HepG2 (cell line): Measurements from ENCODE around the gene PGA4. TPM values are rescaled to one million over a fixed set of nuclear protein-coding genes. Genes with fewer than 3 reads are reported as not detected.
"Not testable (repeated sequence)": the region's sequence is repeated elsewhere in the genome, so short reads cannot be mapped to it uniquely, and the experiment has no call there.

Source experiments
- ATAC-seq: fragments of 200-7000 bp; cut with Tn5 transposase; 3 replicates; pipeline ENCODE4 v1.9.1; 2020; ENCODE audit warnings: mild to moderate bottlenecking, moderate library complexity
- BruUV-seq: library from RNA; stranded (reverse); fragments of 400-500 nt; replicated peaks from 2 replicates; lab custom pipeline; 2021; lab: Mats Ljungman, UMichigan
- CTCF ChIA-PET: fragments of 300-600 bp; formaldehyde crosslinking; extraction: SDS; loops from one replicate; lab custom pipeline; 2021; ENCODE audit warnings: low total read pairs, inconsistent platforms, low intra/inter-chr PET ratio; lab: Yijun Ruan, JAX
- POLR2A ChIA-PET: fragments of 350-600 bp; sonication (Branson Sonifier 250); formaldehyde crosslinking; loops from one replicate; lab custom pipeline; 2020; ENCODE audit warnings: antibody characterized with exemption, inconsistent platforms; lab: Yijun Ruan, JAX
- DNase-seq: peaks from one replicate; pipeline ENCODE4 v3.0.0-alpha.2; 2015; ENCODE audit warnings: low spot score
- FAIRE-seq: peaks from 3 replicates; lab custom pipeline; 2011; peaks lifted over from hg19 to GRCh38; lab: Jason Lieb, UNC
- H2AFZ ChIP-seq: one replicate; pipeline ENCODE4 v1.6.1; 2011; ENCODE audit warnings: low read length, inconsistent platforms
- H3K27ac ChIP-seq: fragments of 300-600 bp; 3 replicates; pipeline ENCODE4 v1.8.0; 2011; ENCODE audit warnings: mixed run types, mild to moderate bottlenecking, mixed read lengths, low read length, inconsistent platforms; ENCODE audit not compliant: insufficient read depth; ENCODE audit errors: extremely low read length
- H3K27me3 ChIP-seq, 2 experiments: fragments of 200-600 bp in 1 of 2; 2 replicates in 1 of 2; 3 replicates in 1 of 2; pipeline versions ENCODE4 v1.6.0 to v1.8.0; 2011; ENCODE audit warnings: low read length in 2 of 2, mild to moderate bottlenecking in 2 of 2, moderate library complexity in 2 of 2, inconsistent platforms in 1 of 2; ENCODE audit not compliant: insufficient read depth in 2 of 2, control insufficient read depth in 1 of 2
- H3K36me3 ChIP-seq, 2 experiments: fragments of 200-600 bp in 1 of 2; replicated peaks in 1 of 2; 2 replicates in 1 of 2; 3 replicates in 1 of 2; pipeline versions ENCODE4 v1.5.1 to v1.8.0; 2011; ENCODE audit warnings: low read length in 2 of 2, inconsistent platforms in 1 of 2; ENCODE audit not compliant: insufficient read depth in 2 of 2, control insufficient read depth in 1 of 2
- H3K4me1 ChIP-seq: 2 replicates; pipeline ENCODE4 v1.5.1; 2012; ENCODE audit warnings: low read length, inconsistent platforms; ENCODE audit not compliant: insufficient read depth
- H3K4me2 ChIP-seq: 2 replicates; pipeline ENCODE4 v1.6.0; 2011; ENCODE audit warnings: low read depth, low read length, inconsistent platforms
- H3K4me3 ChIP-seq, 3 experiments: fragments of 200-600 bp in 1 of 3; sonication (generic), shearing (Covaris generic) in 1 of 3; replicated peaks in 1 of 3; 2 replicates each; pipeline ENCODE4 v1.5.1; 2011 to 2016; ENCODE audit warnings: low read length in 3 of 3, inconsistent platforms in 2 of 3, low read depth in 2 of 3, mild to moderate bottlenecking in 2 of 3, control low read depth in 1 of 3, mixed read lengths in 1 of 3; ENCODE audit not compliant: insufficient read depth in 1 of 3
- H3K79me2 ChIP-seq: one replicate; pipeline ENCODE4 v1.6.1; 2011; ENCODE audit warnings: low read length, inconsistent platforms; ENCODE audit not compliant: insufficient read depth
- H3K9ac ChIP-seq: 2 replicates; pipeline ENCODE4 v1.6.0; 2011; ENCODE audit warnings: mild to moderate bottlenecking, low read depth, low read length, inconsistent platforms; ENCODE audit not compliant: insufficient read depth
- H3K9me3 ChIP-seq: 2 replicates; pipeline ENCODE4 v1.5.1; 2012; ENCODE audit warnings: mild to moderate bottlenecking, low read length
- H4K20me1 ChIP-seq: 2 replicates; pipeline ENCODE4 v1.6.0; 2011; ENCODE audit warnings: inconsistent platforms, mild to moderate bottlenecking, low read length, moderate library complexity; ENCODE audit not compliant: insufficient read depth
- WGBS: methylation state at CpG from one replicate; pipeline ENCODE4 v1.1.6; 2017; ENCODE audit warnings: low lambda C conversion rate; 5-methylcytosine and 5-hydroxymethylcytosine counted together
- in situ Hi-C: cut with HindIII; loops from 2 replicates; pipeline ENCODE4 v1.10.0; 2017; ENCODE audit warnings: low pct_unique_long_range_greater_than_20kb; ENCODE audit not compliant: extremely low pct_ligation_motif_present
- intact Hi-C: fragments of 100-400 bp; cut with micrococcal nuclease; formaldehyde crosslinking; loops from one replicate; pipeline ENCODE4 v1.10.0; 2022; ENCODE audit not compliant: unreplicated experiment
- polyA plus RNA-seq, 8 experiments: library from polyadenylated mRNA; depleted of rRNA in 3 of 8; stranded (reverse) in 7 of 8; unstranded in 1 of 8; fragments of >200 nt; fragmentation: Illumina TruSeq in 4 of 8; extraction: Trizol in 4 of 8; gene quantifications; 2 replicates each; pipeline versions ENCODE4 v1.2.1 to v1.2.3, GENCODE V29; 2011 to 2016; ENCODE audit warnings: low read depth in 4 of 8, missing spikeins in 1 of 8, mixed read lengths in 1 of 8; ENCODE audit not compliant: insufficient read depth in 1 of 8
- total RNA-seq, 5 experiments: library from RNA; depleted of rRNA; stranded (reverse); fragments of >200 nt; fragmentation: Illumina TruSeq; extraction: Trizol; gene quantifications; 2 replicates each; pipeline ENCODE4 v1.2.3, GENCODE V29; 2016; ENCODE audit warnings: low read depth in 1 of 5

PGA4 gene
- total and polyA plus RNA-seq, 2 of the 13 experiments (the other 11 are each of a cell fraction or from before 2014, with no cell fraction given): not detected

- H3K4me2 ChIP-seq, H3K27me3 ChIP-seq, H3K4me1 ChIP-seq, H3K9me3 ChIP-seq, CTCF ChIA-PET, in situ Hi-C loops, H2AFZ ChIP-seq, H3K36me3 ChIP-seq, H4K20me1 ChIP-seq, FAIRE-seq, ATAC-seq, intact Hi-C loops, H3K27ac ChIP-seq, H3K79me2 ChIP-seq, H3K4me3 ChIP-seq, POLR2A ChIA-PET, BruUV-seq, DNase-seq, H3K9ac ChIP-seq: not testable (repeated sequence)
- WGBS: no CpG with 5 or more reads among the region's 4 CpGs
Observed at GRCh38 chr11:61237130-61237529, 15.0 kb downstream of the PGA4 start.

- DNase-seq, ATAC-seq, BruUV-seq, CTCF ChIA-PET, H3K79me2 ChIP-seq, H3K27me3 ChIP-seq, in situ Hi-C loops, H4K20me1 ChIP-seq, intact Hi-C loops, H3K9me3 ChIP-seq, H3K9ac ChIP-seq, POLR2A ChIA-PET, H3K27ac ChIP-seq, H3K4me2 ChIP-seq, H3K4me1 ChIP-seq, H3K4me3 ChIP-seq, H3K36me3 ChIP-seq, H2AFZ ChIP-seq, FAIRE-seq: not testable (repeated sequence)
- WGBS: 56% methylated on average over 7 of the region's 8 CpGs
Observed at GRCh38 chr11:61240288-61240687, 18.1 kb downstream of the PGA4 start.

GRCh38 chr11:61240875-61241274 lies 18.7 kb downstream of the PGA4 start, which contains the start of gene PGA5:
Gene PGA5 (plus strand): TSS chr11:61241175. CDS start chr11:61241227, 52 bp downstream.
- intact Hi-C loops, in situ Hi-C loops: not testable (repeated sequence)

GRCh38 chr11:61241526-61241925 lies 19.4 kb downstream of the PGA4 start:
- no CpG with 5 or more reads among the region's 5 CpGs for WGBS
- H3K9ac ChIP-seq, BruUV-seq, H3K79me2 ChIP-seq, in situ Hi-C loops, H2AFZ ChIP-seq, intact Hi-C loops, POLR2A ChIA-PET, CTCF ChIA-PET, H3K36me3 ChIP-seq, H3K9me3 ChIP-seq, H3K4me3 ChIP-seq, H3K4me2 ChIP-seq, DNase-seq, H3K27me3 ChIP-seq, H3K27ac ChIP-seq, FAIRE-seq, ATAC-seq, H4K20me1 ChIP-seq, H3K4me1 ChIP-seq: not testable (repeated sequence)

More at GRCh38 chr11:61240875-61241274, 18.7 kb downstream of the PGA4 start, which contains the start of gene PGA5:
- H3K27ac ChIP-seq, ATAC-seq, FAIRE-seq, H3K27me3 ChIP-seq, H3K9ac ChIP-seq, POLR2A ChIA-PET, H3K9me3 ChIP-seq, BruUV-seq, H3K36me3 ChIP-seq, H3K79me2 ChIP-seq, H2AFZ ChIP-seq, DNase-seq, H3K4me3 ChIP-seq, CTCF ChIA-PET, H3K4me2 ChIP-seq, H3K4me1 ChIP-seq, H4K20me1 ChIP-seq: not testable (repeated sequence)
- no CpG with 5 or more reads among the region's 8 CpGs for WGBS
